GM19328 (cell line): ENCODE measurements around the gene GMPPA.

Experiments
- ATAC-seq: cut with Tn5 transposase; IDR thresholded peaks from one replicate; pipeline ENCODE4 v1.9.1; 2021; ENCODE audit warnings: mild to moderate bottlenecking, moderate library complexity; ENCODE audit not compliant: unreplicated experiment

The GMPPA gene

GRCh38 chr2:219537657-219538488, 39.2 kb downstream of the GMPPA start:
- ATAC-seq: no peak

GRCh38 chr2:219538504-219538951, 39.8 kb downstream of the GMPPA start:
- ATAC-seq: no peak

GRCh38 chr2:219538956-219539788, 40.5 kb downstream of the GMPPA start:
- ATAC-seq: no peak

GRCh38 chr2:219539926-219540678, 41.4 kb downstream of the GMPPA start:
- ATAC-seq: no peak

- ATAC-seq: no peak
These were observed 42.3 kb downstream of the GMPPA start for GRCh38 chr2:219540784-219541504.

GRCh38 chr2:219541611-219542180, 43.0 kb downstream of the GMPPA start:
- ATAC-seq: peak; percentile 44

- peak; percentile 32 for ATAC-seq
These were observed 44.4 kb downstream of the GMPPA start for GRCh38 chr2:219542931-219543595.

- peak; percentile 73 for ATAC-seq
These were observed 45.1 kb downstream of the GMPPA start, which contains the start of the genes CHPF and TMEM198 for GRCh38 chr2:219543596-219544358. TSS of gene CHPF (minus strand) at chr2:219543809. CDS start at chr2:219543538, 271 bp downstream. TSS of gene TMEM198 (plus strand) at chr2:219544028. CDS start at chr2:219544728, 700 bp downstream.

- no peak for ATAC-seq
These were observed 45.9 kb downstream of the GMPPA start for GRCh38 chr2:219544567-219544966.

GRCh38 chr2:219545295-219545942, 46.7 kb downstream of the GMPPA start:
- no peak for ATAC-seq

GRCh38 chr2:219545943-219546352, 47.3 kb downstream of the GMPPA start:
- no peak for ATAC-seq

GRCh38 chr2:219547621-219548020, 48.9 kb downstream of the GMPPA start:
- no peak for ATAC-seq

- ATAC-seq: no peak
These were observed 50.3 kb downstream of the GMPPA start for GRCh38 chr2:219548990-219549389.

GRCh38 chr2:219549619-219550018, 50.9 kb downstream of the GMPPA start:
- no peak for ATAC-seq

- peak; percentile 6 for ATAC-seq
These were observed 53.0 kb downstream of the GMPPA start for GRCh38 chr2:219551441-219552381.

GRCh38 chr2:219552382-219553167, 53.9 kb downstream of the GMPPA start:
- ATAC-seq: peak; percentile 95
